ENCODE results near the gene CNOT11. TPM values are rescaled to one million over a fixed set of nuclear protein-coding genes. Genes with fewer than 3 reads are reported as not detected.
A peak's percentile ranks its signal among the peaks of the same experiment; 100 is the strongest.

CNOT11 gene
- total RNA-seq, 1 experiment from 2014 or later = 74.3 TPM

DNA sequence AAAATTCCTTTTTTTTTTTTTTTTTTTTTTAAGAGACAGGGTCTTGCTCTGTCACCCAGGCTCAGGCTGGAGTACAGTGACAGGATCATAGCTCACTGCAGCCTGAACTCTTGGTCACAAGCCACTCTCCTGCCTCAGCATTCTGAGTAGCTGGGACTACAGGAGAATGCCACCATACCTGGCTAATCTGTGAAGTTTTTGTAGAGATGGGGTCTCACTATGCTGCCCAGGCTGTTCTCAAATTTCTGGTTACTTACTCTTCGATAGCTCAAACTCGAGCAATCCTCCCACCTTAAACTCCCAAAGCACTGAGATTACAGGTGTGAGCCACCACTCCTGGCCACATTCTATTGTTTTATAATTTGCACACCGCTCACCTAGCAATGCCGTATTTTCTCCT lies 28.8 kb downstream of the CNOT11 start:
- H3K9me3 ChIP-seq (replicated peaks) = no peaks in the 10 kb centered on the region
- H3K27ac ChIP-seq = no peak overlapping the region
- no peak overlapping the region for H3K4me3 ChIP-seq
- DNase-seq = no peak
- no peaks in the 10 kb centered on the region for H3K27me3 ChIP-seq
- H3K4me1 ChIP-seq = no peaks in the 10 kb centered on the region
- H3K36me3 ChIP-seq = peaks cover 33% of the 10 kb centered on the region

GRCh38 chr2:101282980-101283379 lies 30.3 kb downstream of the CNOT11 start:
- Histone ChIP-seq H3K9me3 (replicated peaks) (no peaks in the 10 kb centered on the region), H3K27ac (no peak overlapping the region), H3K4me3 (no peak overlapping the region), H3K27me3 (no peaks in the 10 kb centered on the region), H3K4me1 (no peaks in the 10 kb centered on the region), H3K36me3 (peaks cover 36% of the 10 kb centered on the region)
- no peak for DNase-seq

- no peaks in the 10 kb centered on the region for H3K27me3 ChIP-seq
- no peak overlapping the region for H3K4me3 ChIP-seq
- no peaks in the 10 kb centered on the region for H3K9me3 ChIP-seq (replicated peaks)
- H3K4me1 ChIP-seq = no peaks in the 10 kb centered on the region; the same call in none of the 2 replicates
- H3K27ac ChIP-seq = no peak overlapping the region
- no peak for DNase-seq
- peaks cover 35% of the 10 kb centered on the region for H3K36me3 ChIP-seq
Observed at GRCh38 chr2:101286684-101287083, 34.0 kb downstream of the CNOT11 start.

DNA sequence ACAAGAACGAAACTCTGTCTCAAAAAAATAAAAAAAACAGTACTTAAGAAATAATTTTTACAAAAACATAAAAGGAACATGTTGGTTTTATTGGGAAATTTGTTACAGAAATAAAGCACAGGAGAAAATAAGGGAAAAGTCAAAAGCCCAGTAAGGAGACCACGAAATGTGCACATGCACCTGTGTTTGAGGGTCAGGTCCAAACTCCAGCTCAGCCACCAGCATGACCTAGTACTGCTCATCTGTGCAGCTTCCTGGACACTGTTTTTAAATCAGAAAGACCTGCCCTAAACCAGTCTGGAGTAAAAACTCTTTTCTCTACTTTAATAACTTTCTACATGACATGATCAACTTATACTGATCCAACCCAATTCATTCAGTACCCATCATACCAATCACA lies 34.6 kb downstream of the CNOT11 start:
- H3K36me3 ChIP-seq = peaks cover 36% of the 10 kb centered on the region
- DNase-seq = no peak
- H3K27ac ChIP-seq = no peak overlapping the region

GRCh38 chr2:101290711-101291110 lies 38.0 kb downstream of the CNOT11 start:
- peak; percentile 60 to 82 for DNase-seq
- no peak overlapping the region for H3K4me3 ChIP-seq
- H3K27me3 ChIP-seq = no peaks in the 10 kb centered on the region
- H3K9me3 ChIP-seq (replicated peaks) = no peaks in the 10 kb centered on the region
- H3K36me3 ChIP-seq = peaks cover 43% of the 10 kb centered on the region
- no peak overlapping the region for H3K27ac ChIP-seq
- H3K4me1 ChIP-seq = peaks cover 11% of the 10 kb centered on the region

More for the DNA sequence above, 34.6 kb downstream of the CNOT11 start:
- H3K4me1 ChIP-seq = peaks cover 1% of the 10 kb centered on the region
- H3K9me3 ChIP-seq (replicated peaks) = no peaks in the 10 kb centered on the region
- H3K4me3 ChIP-seq = no peak overlapping the region
- no peaks in the 10 kb centered on the region for H3K27me3 ChIP-seq

GRCh38 chr2:101291973-101292372 lies 39.3 kb downstream of the CNOT11 start:
- Histone ChIP-seq H3K9me3 (replicated peaks) (no peaks in the 10 kb centered on the region), H3K27me3 (no peaks in the 10 kb centered on the region), H3K36me3 (peaks cover 38% of the 10 kb centered on the region), H3K27ac (no peak overlapping the region), H3K4me3 (no peak overlapping the region), H3K4me1 (peaks cover 11% of the 10 kb centered on the region)
- DNase-seq = no peak

DNA sequence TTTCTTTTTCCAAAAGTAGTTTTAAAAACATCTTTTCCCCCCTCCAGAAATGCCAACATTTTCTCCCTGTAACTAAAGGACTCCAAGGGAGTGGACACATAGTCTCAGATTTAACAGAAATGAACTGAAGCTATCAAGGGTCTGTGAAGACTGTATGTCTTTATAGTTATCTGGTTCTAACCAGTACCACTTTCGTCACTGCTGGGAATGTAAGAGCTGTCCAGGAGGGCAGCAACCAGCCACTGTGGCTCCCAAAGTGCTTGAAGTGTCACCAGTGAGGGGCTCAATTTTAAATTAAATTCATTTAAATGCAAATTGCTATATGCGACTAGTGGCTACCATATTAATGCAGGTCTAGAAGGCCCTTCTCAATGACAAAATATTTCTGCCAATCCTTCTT lies 40.9 kb downstream of the CNOT11 start:
- Histone ChIP-seq H3K36me3 (peaks cover 30% of the 10 kb centered on the region), H3K4me3 (no peak overlapping the region), H3K9me3 (replicated peaks) (no peaks in the 10 kb centered on the region), H3K4me1 (peaks cover 11% of the 10 kb centered on the region), H3K27me3 (no peaks in the 10 kb centered on the region), H3K27ac (no peak overlapping the region)
- DNase-seq = no peak

DNA sequence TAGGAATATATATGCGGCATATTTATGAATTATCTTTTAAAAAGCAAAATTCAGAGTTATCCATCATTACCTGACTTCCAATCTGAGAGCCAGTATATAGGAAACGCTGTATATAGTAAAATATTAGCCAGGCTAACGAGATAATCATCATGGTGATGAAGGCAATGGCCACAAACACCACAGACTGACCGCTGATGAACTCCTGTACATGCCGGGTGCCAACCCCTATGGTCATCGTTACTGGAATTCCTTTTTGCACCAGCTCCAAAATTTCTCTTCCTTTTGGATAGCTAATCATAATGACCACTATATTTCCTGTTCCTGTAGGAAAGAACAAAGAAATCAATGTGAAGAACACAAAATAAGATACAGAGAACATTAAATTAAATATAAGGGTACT lies 42.2 kb downstream of the CNOT11 start:
- Histone ChIP-seq H3K27me3 (no peaks in the 10 kb centered on the region), H3K27ac (no peak overlapping the region), H3K36me3 (peaks cover 23% of the 10 kb centered on the region), H3K9me3 (replicated peaks) (no peaks in the 10 kb centered on the region), H3K4me3 (no peak overlapping the region), H3K4me1 (peaks cover 11% of the 10 kb centered on the region)
- DNase-seq = no peak

DNA sequence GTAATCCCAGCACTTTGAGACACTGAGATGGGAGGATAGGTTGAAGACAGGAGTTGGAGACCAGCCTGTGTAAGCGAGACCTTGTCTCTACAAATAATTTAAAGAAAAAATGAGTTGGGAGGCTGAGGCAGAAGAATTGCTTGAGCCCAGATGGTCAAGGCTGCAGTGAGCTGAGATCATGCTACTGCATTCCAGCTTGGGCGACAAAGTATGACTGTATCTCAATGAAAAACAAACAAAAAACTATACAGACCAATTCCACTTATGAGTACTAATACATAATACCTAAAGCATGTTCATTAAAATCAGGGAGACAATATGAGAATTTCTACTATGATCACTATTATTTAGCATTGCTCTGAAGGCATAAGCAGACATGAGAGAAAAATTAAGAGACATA lies 43.2 kb downstream of the CNOT11 start:
- DNase-seq = no peak
- Histone ChIP-seq H3K9me3 (replicated peaks) (no peaks in the 10 kb centered on the region), H3K36me3 (peaks cover 23% of the 10 kb centered on the region), H3K27ac (no peak overlapping the region), H3K27me3 (no peaks in the 10 kb centered on the region), H3K4me3 (no peak overlapping the region), H3K4me1 (peaks cover 11% of the 10 kb centered on the region)

- DNase-seq = no peak
- no peak overlapping the region for H3K27ac ChIP-seq
- no peak overlapping the region for H3K4me3 ChIP-seq
Observed at GRCh38 chr2:101296371-101296770, 43.7 kb downstream of the CNOT11 start.

GRCh38 chr2:101297383-101297782 lies 44.7 kb downstream of the CNOT11 start:
- Histone ChIP-seq H3K4me3 (no peak overlapping the region), H3K9me3 (replicated peaks) (no peaks in the 10 kb centered on the region), H3K27me3 (no peaks in the 10 kb centered on the region), H3K4me1 (peaks cover 9% of the 10 kb centered on the region), H3K27ac (no peak overlapping the region), H3K36me3 (peaks cover 12% of the 10 kb centered on the region)
- DNase-seq = no peak

More at GRCh38 chr2:101296371-101296770, 43.7 kb downstream of the CNOT11 start:
- no peaks in the 10 kb centered on the region for H3K27me3 ChIP-seq
- peaks cover 11% of the 10 kb centered on the region for H3K4me1 ChIP-seq
- peaks cover 22% of the 10 kb centered on the region for H3K36me3 ChIP-seq
- H3K9me3 ChIP-seq (replicated peaks) = no peaks in the 10 kb centered on the region

DNA sequence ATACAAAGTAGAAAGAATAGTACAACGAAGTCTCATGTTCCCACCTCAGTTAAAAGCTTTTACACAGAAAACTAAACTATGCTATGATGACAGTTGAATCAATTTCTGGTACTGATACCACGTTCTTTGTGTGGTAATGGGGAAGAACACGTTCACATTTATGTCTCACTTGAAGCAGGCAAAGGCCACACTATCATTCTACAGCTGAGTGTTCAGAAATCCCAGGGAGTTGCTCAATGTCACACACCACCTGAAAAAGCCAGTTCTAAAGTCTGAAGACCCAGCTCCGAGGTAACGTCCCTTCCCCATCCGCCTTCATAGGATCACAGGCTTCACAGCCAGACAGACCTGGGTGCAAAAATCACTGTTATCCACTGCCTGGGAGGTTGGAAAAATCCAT lies 46.9 kb downstream of the CNOT11 start:
- Histone ChIP-seq H3K27me3 (no peaks in the 10 kb centered on the region), H3K9me3 (replicated peaks) (no peaks in the 10 kb centered on the region), H3K4me3 (no peak overlapping the region), H3K4me1 (no peaks in the 10 kb centered on the region), H3K27ac (no peak overlapping the region), H3K36me3 (peaks cover 3% of the 10 kb centered on the region)
- no peak for DNase-seq

GRCh38 chr2:101300164-101300563 lies 47.5 kb downstream of the CNOT11 start:
- no peaks in the 10 kb centered on the region for H3K4me1 ChIP-seq
- no peaks in the 10 kb centered on the region; the same call in none of the 2 replicates for H3K36me3 ChIP-seq
- no peaks in the 10 kb centered on the region for H3K9me3 ChIP-seq (replicated peaks)
- no peak for DNase-seq
- H3K4me3 ChIP-seq = no peak overlapping the region
- no peak overlapping the region for H3K27ac ChIP-seq
- no peaks in the 10 kb centered on the region for H3K27me3 ChIP-seq

DNA sequence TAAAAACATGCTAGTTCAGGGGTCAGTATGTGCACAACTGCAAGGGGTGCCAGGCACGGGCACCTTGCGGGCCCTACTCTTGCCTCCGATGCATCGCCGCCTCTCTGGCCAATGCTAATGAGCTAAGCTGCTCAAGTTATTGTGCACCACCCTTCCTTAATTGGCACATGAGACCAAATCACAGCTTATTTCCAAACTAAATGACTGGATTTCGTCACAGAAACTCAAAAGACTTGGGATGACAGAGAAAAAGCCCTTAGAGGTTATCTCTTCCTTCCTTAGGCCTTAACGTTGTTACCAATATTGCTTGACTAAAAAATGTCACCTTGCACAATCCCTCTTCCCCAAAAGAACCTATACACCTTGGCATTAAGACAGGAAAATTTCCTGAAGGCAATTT lies 48.1 kb downstream of the CNOT11 start:
- no peak overlapping the region for H3K4me3 ChIP-seq
- H3K27ac ChIP-seq = no peak overlapping the region
- H3K4me1 ChIP-seq = no peaks in the 10 kb centered on the region
- H3K9me3 ChIP-seq (replicated peaks) = no peaks in the 10 kb centered on the region
- H3K36me3 ChIP-seq = no peaks in the 10 kb centered on the region; the same call in none of the 2 replicates
- no peaks in the 10 kb centered on the region for H3K27me3 ChIP-seq
- DNase-seq = no peak

DNA sequence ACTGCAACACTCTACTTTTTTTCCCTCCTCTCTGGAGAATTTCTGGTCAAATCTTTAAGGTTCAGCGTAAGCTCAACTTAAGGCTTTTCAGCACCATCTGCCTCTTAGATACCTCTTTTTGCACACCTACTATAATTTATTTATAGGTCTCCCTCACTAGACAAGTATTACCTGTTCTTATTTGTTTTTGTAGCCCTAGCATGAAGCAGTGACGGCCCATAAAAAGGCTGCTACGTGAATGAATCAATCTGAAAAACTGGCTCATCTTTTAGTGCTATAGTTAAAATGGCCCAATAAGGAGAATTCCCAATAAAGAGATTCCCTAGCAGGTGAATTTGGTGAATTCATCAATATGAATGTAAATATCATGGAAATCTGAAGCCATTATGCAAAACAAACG lies 49.3 kb downstream of the CNOT11 start:
- Histone ChIP-seq H3K27me3 (no peaks in the 10 kb centered on the region), H3K9me3 (replicated peaks) (no peaks in the 10 kb centered on the region), H3K27ac (no peak overlapping the region), H3K36me3 (no peaks in the 10 kb centered on the region; the same call in none of the 2 replicates), H3K4me3 (no peak overlapping the region), H3K4me1 (no peaks in the 10 kb centered on the region)
- no peak for DNase-seq

- Histone ChIP-seq H3K36me3 (no peaks in the 10 kb centered on the region), H3K27ac (no peak overlapping the region), H3K4me3 (no peak overlapping the region), H3K9me3 (replicated peaks) (no peaks in the 10 kb centered on the region), H3K4me1 (no peaks in the 10 kb centered on the region), H3K27me3 (no peaks in the 10 kb centered on the region)
- no peak for DNase-seq
Observed at GRCh38 chr2:101303688-101304087, 51.0 kb downstream of the CNOT11 start.

All from SJCRH30 (cell line).